Naive B cell (primary cell): ENCODE results near the gene IQSEC3. TPM values are rescaled to one million over a fixed set of nuclear protein-coding genes. Genes with fewer than 3 reads are reported as not detected.

ENCODE experiments used
- ATAC-seq, 2 donors: fragments of 150-1000 bp; cut with Tn5 transposase; 2 replicates each; pipeline ENCODE4 v1.10.0; 2021; ENCODE audit warnings: low read depth in 2 of 2, mild to moderate bottlenecking in 2 of 2, moderate library complexity in 2 of 2
- DNase-seq: peaks from one replicate; pipeline ENCODE4 v3.0.0; 2022
- H3K27ac Mint-ChIP-seq, 6 donors: one replicate each; pipeline ENCODE4 v1.8.0; 2020 to 2022; ENCODE audit warnings: mild to moderate bottlenecking in 6 of 6, mixed read lengths in 6 of 6, moderate library complexity in 5 of 6, inconsistent platforms in 2 of 6
- H3K27me3 Mint-ChIP-seq, 3 donors: one replicate each; pipeline ENCODE4 v1.8.0; 2021 to 2022; ENCODE audit warnings: mixed read lengths in 3 of 3, mild to moderate bottlenecking in 1 of 3
- H3K36me3 Mint-ChIP-seq, 2 donors: one replicate each; pipeline ENCODE4 v1.8.0; 2020 to 2022; ENCODE audit warnings: mixed read lengths in 2 of 2, inconsistent platforms in 1 of 2, mild to moderate bottlenecking in 1 of 2
- H3K4me1 Mint-ChIP-seq, 3 donors: one replicate each; pipeline ENCODE4 v1.8.0; 2020 to 2022; ENCODE audit warnings: mixed read lengths in 3 of 3, inconsistent platforms in 1 of 3, mild to moderate bottlenecking in 1 of 3, moderate library complexity in 1 of 3
- H3K4me3 Mint-ChIP-seq, 8 donors: one replicate each; pipeline ENCODE4 v1.8.0; 2020 to 2022; ENCODE audit warnings: mild to moderate bottlenecking in 8 of 8, mixed read lengths in 8 of 8, moderate library complexity in 8 of 8, inconsistent platforms in 2 of 8
- H3K9me3 Mint-ChIP-seq, 7 donors: one replicate each; pipeline ENCODE4 v1.8.0; 2020 to 2022; ENCODE audit warnings: mixed read lengths in 7 of 7, mild to moderate bottlenecking in 5 of 7, inconsistent platforms in 2 of 7, moderate library complexity in 1 of 7
- polyA plus RNA-seq, 6 donors: library from polyadenylated mRNA; unstranded; fragments of 300-500 nt; fragmentation: Illumina TruSeq; gene quantifications; one replicate each; pipeline ENCODE4 v1.2.3, GENCODE V29; 2021; ENCODE audit warnings: low read depth in 6 of 6

The IQSEC3 gene
- polyA plus RNA-seq, 6 donors from 2014 or later, result not detected

- Mint-ChIP-seq H3K9me3 (no peaks in the 10 kb centered on the region), H3K4me1 (peaks cover 0 to 4% (median 0%) of the 10 kb centered on the region in 3 donors), H3K4me3 (peak overlapping the region in 1 of 8 donors; percentile 47), H3K27ac (no peak overlapping the region), H3K27me3 (peaks cover 37 to 85% (median 84%) of the 10 kb centered on the region in 3 donors), H3K36me3 (no peaks in the 10 kb centered on the region)
- no peak for ATAC-seq
- no peak for DNase-seq
These were observed 12.4 kb downstream of the IQSEC3 start for GRCh38 chr12:78981-79380.

- H3K36me3 Mint-ChIP-seq, result no peaks in the 10 kb centered on the region
- DNase-seq, result no peak
- H3K4me1 Mint-ChIP-seq, result peaks cover 0 to 4% (median 0%) of the 10 kb centered on the region in 3 donors
- H3K27ac Mint-ChIP-seq, result no peak overlapping the region
- ATAC-seq, result no peak
- H3K4me3 Mint-ChIP-seq, result no peak overlapping the region
- no peaks in the 10 kb centered on the region for H3K9me3 Mint-ChIP-seq
- H3K27me3 Mint-ChIP-seq, result peaks cover 39 to 77% (median 75%) of the 10 kb centered on the region in 3 donors
These were observed 14.2 kb downstream of the IQSEC3 start for GRCh38 chr12:80681-81190.

GRCh38 chr12:82740-83139, 16.2 kb downstream of the IQSEC3 start:
- H3K27me3 Mint-ChIP-seq, result peaks cover 43 to 66% (median 60%) of the 10 kb centered on the region in 3 donors
- H3K27ac Mint-ChIP-seq, result no peak overlapping the region
- H3K4me1 Mint-ChIP-seq, result peaks cover 0 to 4% (median 0%) of the 10 kb centered on the region in 3 donors
- ATAC-seq, result no peak
- peaks cover 0 to 2% (median 0%) of the 10 kb centered on the region in 7 donors for H3K9me3 Mint-ChIP-seq
- no peak for DNase-seq
- H3K4me3 Mint-ChIP-seq, result no peak overlapping the region
- no peaks in the 10 kb centered on the region for H3K36me3 Mint-ChIP-seq

GRCh38 chr12:84056-84455, 17.5 kb downstream of the IQSEC3 start:
- peaks cover 0 to 2% (median 0%) of the 10 kb centered on the region in 3 donors for H3K4me1 Mint-ChIP-seq
- peaks cover 43 to 58% (median 53%) of the 10 kb centered on the region in 3 donors for H3K27me3 Mint-ChIP-seq
- no peak for DNase-seq
- ATAC-seq, result no peak
- peaks cover 0 to 4% (median 2%) of the 10 kb centered on the region in 7 donors for H3K9me3 Mint-ChIP-seq
- H3K27ac Mint-ChIP-seq, result no peak overlapping the region
- H3K4me3 Mint-ChIP-seq, result no peak overlapping the region
- no peaks in the 10 kb centered on the region for H3K36me3 Mint-ChIP-seq

- Mint-ChIP-seq H3K27me3 (peaks cover 35 to 47% (median 42%) of the 10 kb centered on the region in 3 donors), H3K36me3 (peaks cover 0 to 4% of the 10 kb centered on the region in 2 donors), H3K9me3 (peaks cover 0 to 16% (median 9%) of the 10 kb centered on the region in 7 donors), H3K4me3 (peak overlapping the region in 1 of 8 donors; percentile 22), H3K27ac (no peak overlapping the region), H3K4me1 (no peaks in the 10 kb centered on the region)
- DNase-seq, result no peak
- no peak for ATAC-seq
These were observed 18.7 kb downstream of the IQSEC3 start for GRCh38 chr12:85191-85666.

- peaks cover 18 to 27% (median 22%) of the 10 kb centered on the region in 3 donors for H3K27me3 Mint-ChIP-seq
- no peak overlapping the region for H3K27ac Mint-ChIP-seq
- DNase-seq (no peak), ATAC-seq (no peak)
- peaks cover 0 to 4% of the 10 kb centered on the region in 2 donors for H3K36me3 Mint-ChIP-seq
- peaks cover 0 to 27% (median 12%) of the 10 kb centered on the region in 7 donors for H3K9me3 Mint-ChIP-seq
- no peaks in the 10 kb centered on the region for H3K4me1 Mint-ChIP-seq
- H3K4me3 Mint-ChIP-seq, result no peak overlapping the region
These were observed 20.7 kb downstream of the IQSEC3 start for GRCh38 chr12:87315-87714.

GRCh38 chr12:87856-88255, 21.3 kb downstream of the IQSEC3 start:
- no peak overlapping the region for H3K4me3 Mint-ChIP-seq
- peaks cover 0 to 4% of the 10 kb centered on the region in 2 donors for H3K36me3 Mint-ChIP-seq
- peaks cover 17 to 23% (median 18%) of the 10 kb centered on the region in 3 donors for H3K27me3 Mint-ChIP-seq
- H3K9me3 Mint-ChIP-seq, result peaks cover 0 to 27% (median 12%) of the 10 kb centered on the region in 7 donors
- no peaks in the 10 kb centered on the region for H3K4me1 Mint-ChIP-seq
- no peak for ATAC-seq
- no peak overlapping the region for H3K27ac Mint-ChIP-seq
- DNase-seq, result no peak

GRCh38 chr12:89653-90052, 23.1 kb downstream of the IQSEC3 start:
- H3K4me1 Mint-ChIP-seq, result peaks cover 6 to 9% (median 8%) of the 10 kb centered on the region in 3 donors
- H3K27ac Mint-ChIP-seq, result no peak overlapping the region

GRCh38 chr12:91213-91612, 24.6 kb downstream of the IQSEC3 start:
- H3K27me3 Mint-ChIP-seq, result peaks cover 8 to 16% (median 10%) of the 10 kb centered on the region in 3 donors
- ATAC-seq (no peak), DNase-seq (no peak)
- peaks cover 0 to 10% of the 10 kb centered on the region in 2 donors for H3K36me3 Mint-ChIP-seq
- H3K4me1 Mint-ChIP-seq, result peaks cover 6 to 9% (median 8%) of the 10 kb centered on the region in 3 donors
- no peak overlapping the region for H3K4me3 Mint-ChIP-seq
- H3K27ac Mint-ChIP-seq, result no peak overlapping the region
- peaks cover 4 to 27% (median 15%) of the 10 kb centered on the region in 7 donors for H3K9me3 Mint-ChIP-seq

More at GRCh38 chr12:89653-90052, 23.1 kb downstream of the IQSEC3 start:
- DNase-seq (no peak), ATAC-seq (no peak)
- Mint-ChIP-seq H3K4me3 (no peak overlapping the region), H3K27me3 (peaks cover 1 to 7% (median 7%) of the 10 kb centered on the region in 3 donors), H3K9me3 (peaks cover 4 to 27% (median 15%) of the 10 kb centered on the region in 7 donors), H3K36me3 (peaks cover 0 to 10% of the 10 kb centered on the region in 2 donors)

- Mint-ChIP-seq H3K4me3 (peak overlapping the region in 1 of 8 donors; percentile 44), H3K36me3 (peaks cover 0 to 10% of the 10 kb centered on the region in 2 donors), H3K27me3 (peaks cover 15 to 27% (median 16%) of the 10 kb centered on the region in 3 donors), H3K9me3 (peaks cover 4 to 27% (median 15%) of the 10 kb centered on the region in 7 donors), H3K27ac (no peak overlapping the region), H3K4me1 (peaks cover 6 to 10% (median 9%) of the 10 kb centered on the region in 3 donors)
- no peak for ATAC-seq
- no peak for DNase-seq
These were observed 26.9 kb downstream of the IQSEC3 start for GRCh38 chr12:93266-94005.

- Mint-ChIP-seq H3K4me1 (peaks cover 6 to 13% (median 10%) of the 10 kb centered on the region in 3 donors), H3K27ac (no peak overlapping the region), H3K9me3 (peaks cover 0 to 4% (median 4%) of the 10 kb centered on the region in 7 donors), H3K36me3 (peaks cover 0 to 6% of the 10 kb centered on the region in 2 donors), H3K27me3 (peaks cover 30 to 49% (median 47%) of the 10 kb centered on the region in 3 donors), H3K4me3 (no peak overlapping the region)
- no peak for DNase-seq
- no peak for ATAC-seq
These were observed 30.0 kb downstream of the IQSEC3 start for GRCh38 chr12:96543-96942.

GRCh38 chr12:98924-99352, 32.4 kb downstream of the IQSEC3 start:
- Mint-ChIP-seq H3K4me3 (no peak overlapping the region), H3K27ac (no peak overlapping the region), H3K9me3 (peaks cover 0 to 4% (median under 1%) of the 10 kb centered on the region in 7 donors), H3K4me1 (peaks cover 1 to 10% (median 3%) of the 10 kb centered on the region in 3 donors), H3K36me3 (peaks cover 0 to 2% of the 10 kb centered on the region in 2 donors), H3K27me3 (peaks cover 32 to 53% (median 49%) of the 10 kb centered on the region in 3 donors)
- DNase-seq (no peak), ATAC-seq (no peak)

- no peaks in the 10 kb centered on the region for H3K36me3 Mint-ChIP-seq
- peaks cover 0 to 7% (median 1%) of the 10 kb centered on the region in 3 donors for H3K4me1 Mint-ChIP-seq
- peaks cover 32 to 53% (median 49%) of the 10 kb centered on the region in 3 donors for H3K27me3 Mint-ChIP-seq
- ATAC-seq, result no peak
- no peak overlapping the region for H3K4me3 Mint-ChIP-seq
- peaks cover 0 to 3% (median 0%) of the 10 kb centered on the region in 7 donors for H3K9me3 Mint-ChIP-seq
- H3K27ac Mint-ChIP-seq, result no peak overlapping the region
- DNase-seq, result no peak
These were observed 33.0 kb downstream of the IQSEC3 start for GRCh38 chr12:99605-100004.
